HS-27A (cell line): Measurements from ENCODE around the gene TAT.
"Not testable (repeated sequence)": the region's sequence is repeated elsewhere in the genome, so short reads cannot be mapped to it uniquely, and the experiment has no call there.

Experiments used
- DNase-seq: peaks from one replicate; pipeline ENCODE4 v3.0.0-alpha.2; 2012; ENCODE audit warnings: low read depth, missing footprints

Gene TAT

DNA sequence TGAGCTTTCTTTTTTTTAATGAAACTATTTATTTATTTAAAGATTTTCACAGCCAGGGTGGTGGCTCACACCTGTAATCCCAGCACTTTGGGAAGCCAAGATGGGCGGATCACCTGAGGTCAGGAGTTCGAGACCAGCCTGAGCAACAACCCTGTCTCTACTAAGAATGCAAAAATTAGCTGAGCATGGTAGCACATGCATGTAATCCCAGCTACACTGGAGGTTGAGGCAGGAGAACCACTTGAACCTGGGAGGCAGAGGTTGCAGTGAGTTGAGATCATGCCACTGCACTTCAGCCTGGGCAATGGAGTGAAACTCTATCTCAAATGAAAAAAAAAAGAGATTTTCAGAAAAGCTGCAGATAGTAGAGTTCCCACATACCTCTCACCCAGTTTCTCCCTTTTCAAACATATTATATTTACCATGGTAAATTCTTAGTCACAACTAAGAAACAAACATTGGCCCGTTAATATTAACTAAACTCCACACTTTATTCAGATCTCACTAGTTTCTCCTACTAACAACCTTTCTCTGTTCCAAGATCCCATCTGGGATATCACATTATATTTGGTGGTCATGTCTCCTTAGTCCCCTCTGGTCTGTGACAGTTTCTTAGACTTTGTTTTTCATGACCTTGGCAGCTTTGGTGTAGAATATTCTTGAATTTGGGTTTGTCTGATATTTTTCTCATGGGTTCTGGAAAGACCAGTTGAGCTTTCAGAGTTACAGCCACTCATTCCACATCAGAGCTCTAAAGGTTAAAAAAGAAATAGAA is 7.8 kb upstream of the TAT start:
- DNase-seq = no peak

DNA sequence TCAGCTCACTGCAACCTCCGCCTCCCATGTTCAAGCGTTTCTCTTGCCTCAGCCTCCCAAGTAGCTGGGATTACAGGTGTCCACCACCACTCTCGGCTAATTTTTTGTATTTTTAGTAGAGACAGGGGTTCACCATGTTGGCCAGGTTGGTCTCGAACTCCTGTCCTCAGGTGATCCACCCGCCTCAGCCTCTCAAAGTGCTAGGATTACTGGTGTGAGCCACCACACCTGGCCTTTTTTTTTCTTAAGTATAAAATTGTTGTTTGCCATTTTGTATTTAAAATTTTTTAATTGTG is 5.6 kb upstream of the TAT start:
- DNase-seq = not testable (repeated sequence)

DNA sequence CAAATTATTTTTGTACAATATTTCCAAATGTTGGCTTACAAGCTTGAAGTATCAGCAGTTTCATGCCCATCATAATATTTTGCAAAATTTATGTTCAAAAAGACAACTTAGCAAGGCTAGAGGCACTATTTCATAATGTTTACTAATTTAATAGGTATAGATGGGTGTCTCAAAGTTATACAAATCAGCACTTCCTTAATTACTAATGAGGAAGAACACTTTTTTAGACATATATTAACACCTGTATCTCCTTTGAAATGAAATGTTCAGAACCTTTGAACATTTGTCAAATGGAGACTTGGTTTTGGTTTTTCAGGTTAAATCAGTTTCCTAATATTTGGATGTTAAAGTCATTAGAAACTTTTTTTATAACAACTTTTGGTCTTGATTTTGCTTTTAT is 2.2 kb downstream of the TAT start:
- DNase-seq = no peak

DNA sequence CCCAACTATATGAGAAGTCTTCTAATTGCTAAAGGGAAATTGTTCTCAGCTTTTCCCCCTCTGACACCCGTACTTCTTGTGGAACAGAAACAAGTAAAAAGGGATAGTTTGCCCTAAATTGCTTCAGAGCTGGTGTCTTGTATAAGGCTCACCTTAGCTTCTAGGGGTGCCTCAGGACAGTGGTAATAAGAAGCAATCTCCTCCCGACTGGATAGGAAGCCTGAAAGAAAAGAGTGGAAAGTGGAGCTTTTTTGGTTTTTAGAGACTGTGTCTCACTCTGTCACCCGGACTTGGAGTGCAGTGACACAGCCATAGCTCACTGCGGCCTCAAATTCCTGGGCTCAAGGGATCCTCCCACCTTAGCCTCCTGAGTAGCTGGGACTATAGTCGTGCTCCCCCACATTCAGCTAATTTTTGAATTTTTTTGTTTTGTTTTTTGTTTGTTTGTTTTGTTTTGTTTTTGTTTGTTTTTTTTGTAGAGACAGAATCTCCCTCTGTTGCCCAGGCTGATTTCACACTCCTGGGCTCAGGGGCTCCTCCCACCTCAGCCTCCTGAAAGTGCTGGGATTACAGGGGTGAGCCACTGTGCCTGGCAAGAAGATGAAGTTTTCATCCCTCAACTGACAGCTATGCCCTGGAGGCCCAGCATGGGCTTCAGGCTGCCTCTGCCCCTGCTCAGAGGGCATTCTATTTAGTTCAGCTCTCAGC is 3.4 kb downstream of the TAT start:
- no peak for DNase-seq

DNA sequence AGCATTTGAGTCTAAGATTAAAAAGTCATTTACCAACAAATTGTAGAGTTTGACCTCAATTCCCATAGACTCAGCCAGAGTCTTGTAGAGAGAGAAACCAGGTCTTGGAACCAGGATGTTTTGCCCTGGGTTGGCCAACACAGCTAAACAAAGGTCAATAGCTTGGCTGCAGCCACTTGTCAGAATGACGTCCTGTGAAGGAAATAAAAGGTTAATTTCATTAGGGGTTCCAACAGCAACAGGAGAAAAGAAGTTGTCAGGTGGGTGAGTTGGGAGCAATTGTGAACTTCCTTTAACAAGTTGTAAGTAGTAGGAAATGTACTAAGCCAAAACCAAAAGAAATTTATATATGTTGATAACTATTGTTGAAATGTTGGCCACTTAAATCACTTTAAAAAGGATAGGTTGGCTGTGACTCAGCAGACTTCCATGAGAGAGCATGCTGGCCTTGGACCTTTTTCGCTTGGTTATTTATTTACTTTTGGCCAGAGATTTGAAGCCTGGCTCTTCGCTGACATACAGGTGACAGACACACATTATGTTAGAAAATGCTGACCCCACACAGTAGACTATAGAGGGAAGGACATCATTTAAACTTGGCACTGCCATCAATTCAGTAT is 4.3 kb downstream of the TAT start:
- no peak for DNase-seq

DNA sequence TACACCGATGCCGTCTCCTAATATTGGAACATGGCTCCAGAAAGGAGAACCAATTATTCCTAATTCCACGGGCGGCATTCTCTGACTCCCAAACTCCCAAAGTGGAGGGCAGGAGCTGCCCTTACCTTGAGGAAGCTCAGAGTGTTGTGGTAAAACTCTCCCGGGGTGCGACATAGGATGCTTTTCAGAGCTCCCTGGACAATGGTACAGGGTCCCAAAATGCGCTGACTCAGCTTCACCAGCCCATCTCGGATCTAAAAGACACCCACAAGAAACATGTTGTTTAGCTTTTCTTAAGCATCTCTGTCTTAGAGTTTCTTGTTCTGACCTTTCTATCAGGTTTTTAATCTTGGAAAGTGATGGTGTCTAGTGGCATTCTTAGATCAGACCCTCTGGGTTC is 6.7 kb downstream of the TAT start:
- DNase-seq = no peak

DNA sequence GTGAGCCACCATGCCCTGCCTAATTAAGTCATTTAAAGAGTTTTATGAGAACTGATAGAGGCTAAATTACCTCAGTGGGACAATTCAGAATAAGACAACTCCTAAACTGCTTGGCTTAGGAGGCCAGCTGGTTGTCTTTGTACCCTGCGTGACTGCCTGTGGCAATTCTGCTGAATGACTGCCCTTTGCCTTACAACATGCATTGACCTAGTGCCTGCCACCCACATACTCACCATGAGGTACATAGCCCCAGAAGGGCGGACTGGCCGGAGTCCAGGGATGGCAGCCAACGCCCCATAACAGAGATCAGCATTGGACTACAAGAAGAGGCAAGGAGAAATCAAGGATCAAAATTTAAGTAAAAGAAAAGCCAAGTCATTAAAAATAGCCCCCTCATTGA is 7.3 kb downstream of the TAT start:
- no peak for DNase-seq

DNA sequence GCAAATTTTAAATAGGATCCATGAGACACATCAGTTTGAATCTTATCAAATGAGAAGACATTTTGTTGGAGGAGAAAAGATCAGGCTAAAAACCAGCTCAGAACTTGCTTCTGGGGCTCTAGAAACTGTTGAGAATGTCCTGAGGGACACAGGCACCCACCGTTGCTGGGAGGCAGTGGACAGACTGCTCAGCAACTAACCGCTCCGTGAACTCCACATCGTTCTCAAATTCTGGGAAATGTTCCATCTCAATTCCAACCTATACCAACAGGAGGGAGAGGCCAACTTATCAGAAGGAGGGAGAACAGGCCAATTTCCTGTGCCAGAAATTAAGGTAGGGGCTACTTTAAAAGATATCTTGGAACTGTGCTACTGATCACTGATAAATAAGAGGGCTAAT is 8.3 kb downstream of the TAT start:
- DNase-seq = no peak

DNA sequence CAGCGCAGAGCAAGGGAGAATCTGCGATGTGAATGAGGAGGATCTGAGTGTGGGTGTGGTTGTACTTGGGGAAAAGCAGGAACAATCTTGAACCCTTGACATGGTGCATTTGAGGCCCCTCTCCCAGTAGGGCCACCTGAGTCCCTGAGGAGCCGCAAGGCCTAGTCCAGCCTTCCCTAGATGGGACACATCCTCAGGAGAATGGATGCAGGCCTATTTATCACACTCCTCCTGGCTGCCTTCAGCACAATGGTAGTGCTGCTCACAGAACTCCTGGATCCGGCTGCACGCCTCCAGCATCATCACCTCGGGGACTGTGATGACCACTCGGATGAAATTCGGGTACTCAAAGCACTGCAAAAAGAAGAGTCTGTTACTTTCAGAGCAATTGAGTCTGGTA is 9.0 kb downstream of the TAT start:
- no peak for DNase-seq

DNA sequence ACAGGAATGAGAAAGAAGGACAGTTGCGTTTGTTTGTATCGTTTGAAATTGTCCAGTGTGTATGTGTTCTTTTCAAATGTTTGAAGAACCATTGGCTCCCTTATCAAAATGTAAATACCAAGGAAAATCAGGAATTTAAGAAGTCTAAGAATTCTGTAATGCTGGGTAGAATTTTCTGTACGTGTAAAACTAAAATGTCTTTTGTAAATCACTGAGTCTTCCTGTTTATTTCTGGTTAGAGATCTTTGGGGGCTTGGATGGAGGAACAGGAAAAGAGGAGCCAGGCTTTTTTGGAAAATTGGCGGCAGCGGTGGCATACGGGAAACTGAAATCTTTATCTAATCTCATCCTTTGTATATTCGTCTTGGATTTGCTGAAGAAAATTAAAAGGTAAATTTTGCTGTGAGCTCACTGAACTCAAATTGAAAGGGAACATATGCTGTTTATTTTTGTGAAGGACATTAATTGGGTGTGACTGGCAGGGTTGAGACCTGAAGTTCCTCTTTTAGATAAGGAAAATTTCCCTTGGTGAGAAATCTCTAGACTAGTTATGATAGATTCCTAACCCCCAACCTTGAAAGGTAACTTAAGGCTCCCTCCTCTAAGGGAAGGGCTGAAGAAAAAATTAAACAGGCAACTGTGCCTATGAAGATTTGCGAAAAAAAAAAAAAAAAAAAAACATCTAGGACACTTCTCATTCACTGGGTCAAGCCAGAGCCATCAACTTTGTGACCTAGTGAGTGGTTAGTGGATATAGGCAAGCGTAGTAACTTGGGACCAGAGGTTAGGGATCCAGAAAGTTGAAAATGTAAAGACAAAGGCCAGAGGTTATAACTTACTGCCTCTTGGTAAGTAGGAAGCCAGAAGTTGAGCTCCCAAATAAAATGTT is 10.8 kb downstream of the TAT start:
- no peak for DNase-seq

DNA sequence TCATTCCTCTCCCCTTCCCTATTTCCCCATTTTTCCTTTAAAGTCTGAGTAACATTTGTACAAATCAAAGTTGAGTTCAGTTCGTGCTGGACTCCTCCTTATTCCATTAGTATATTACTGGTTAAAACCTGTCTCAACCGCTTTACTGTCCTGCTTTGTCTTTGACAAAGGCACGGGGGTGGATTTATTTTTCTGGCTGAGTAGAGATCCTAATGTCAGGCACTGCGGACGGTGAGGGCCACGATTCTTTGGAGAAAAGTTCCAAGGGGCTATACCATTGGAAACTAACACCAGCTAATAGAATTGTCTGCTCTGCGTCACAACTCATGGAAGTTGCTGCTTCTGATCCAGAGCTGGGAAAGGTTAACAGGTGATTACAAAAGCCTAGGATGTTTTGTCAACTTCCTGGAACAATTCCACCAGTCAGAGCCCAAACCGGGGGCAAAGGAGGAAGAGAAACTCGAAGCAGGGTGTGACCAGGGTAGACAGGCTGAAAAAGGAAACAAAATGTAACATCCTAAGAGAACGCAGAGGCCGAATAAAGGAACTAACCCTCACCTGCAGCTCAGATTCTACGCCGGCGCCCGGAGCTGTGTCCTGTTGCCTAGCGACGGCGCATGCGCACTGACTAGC is 12.4 kb downstream of the TAT start:
- no peak for DNase-seq

DNA sequence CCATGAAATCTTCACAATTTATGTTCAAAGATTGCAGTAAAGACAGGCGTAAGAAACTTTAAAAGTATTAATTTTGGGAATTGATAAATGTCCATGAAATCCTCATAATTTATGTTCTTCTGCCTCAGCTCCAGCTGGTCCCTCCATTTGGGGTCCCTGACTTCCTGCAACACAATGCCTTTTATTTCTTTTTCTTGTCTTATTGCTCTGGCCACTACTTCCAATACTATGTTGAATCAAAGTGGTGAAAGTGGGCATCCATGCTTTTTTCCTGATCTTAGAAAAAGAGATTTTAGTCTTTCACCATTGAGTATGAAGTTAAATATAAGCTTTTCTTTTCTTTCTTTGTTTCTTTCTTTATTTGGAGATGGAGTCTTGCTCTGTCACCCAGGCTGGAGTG is 14.3 kb downstream of the TAT start:
- no peak for DNase-seq

DNA sequence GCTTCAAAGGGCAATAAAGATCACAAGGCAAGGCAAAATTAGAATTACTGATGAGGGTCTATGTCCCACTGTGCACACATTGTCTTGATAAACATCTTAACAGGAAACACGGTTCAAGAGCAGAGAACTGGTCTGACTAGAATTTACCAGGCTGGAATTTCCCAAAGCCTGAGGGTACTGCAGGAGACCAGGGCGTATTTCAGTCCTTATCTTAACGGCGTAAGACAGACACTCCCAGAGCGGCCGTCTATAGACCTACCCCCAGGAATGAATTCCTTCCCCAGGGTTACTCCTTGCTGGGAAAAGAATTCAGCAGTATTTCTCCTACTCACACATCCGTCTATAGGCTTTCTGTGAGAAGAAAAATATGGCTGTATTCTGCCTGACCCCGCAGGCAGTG is 15.0 kb downstream of the TAT start:
- DNase-seq = not testable (repeated sequence)

DNA sequence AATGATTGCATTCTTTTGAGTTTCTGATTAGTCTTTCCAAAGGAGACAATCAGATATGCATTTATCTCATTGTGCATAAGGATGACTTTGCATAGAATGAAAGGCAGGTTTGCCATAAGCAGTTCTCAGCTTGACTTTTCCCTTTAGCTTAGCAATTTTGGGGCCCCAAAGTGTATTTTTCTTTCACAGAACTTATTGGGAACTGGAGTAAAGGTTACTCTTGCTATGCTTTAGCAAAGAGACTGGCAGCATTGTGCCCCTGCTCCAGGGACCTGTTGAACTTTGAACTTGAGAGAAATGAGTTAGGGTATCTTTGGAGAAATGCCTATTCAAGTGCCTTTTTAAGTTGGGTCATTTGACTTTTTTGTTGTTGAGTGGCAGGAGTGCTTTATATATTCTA is 17.0 kb downstream of the TAT start:
- DNase-seq = no peak

DNA sequence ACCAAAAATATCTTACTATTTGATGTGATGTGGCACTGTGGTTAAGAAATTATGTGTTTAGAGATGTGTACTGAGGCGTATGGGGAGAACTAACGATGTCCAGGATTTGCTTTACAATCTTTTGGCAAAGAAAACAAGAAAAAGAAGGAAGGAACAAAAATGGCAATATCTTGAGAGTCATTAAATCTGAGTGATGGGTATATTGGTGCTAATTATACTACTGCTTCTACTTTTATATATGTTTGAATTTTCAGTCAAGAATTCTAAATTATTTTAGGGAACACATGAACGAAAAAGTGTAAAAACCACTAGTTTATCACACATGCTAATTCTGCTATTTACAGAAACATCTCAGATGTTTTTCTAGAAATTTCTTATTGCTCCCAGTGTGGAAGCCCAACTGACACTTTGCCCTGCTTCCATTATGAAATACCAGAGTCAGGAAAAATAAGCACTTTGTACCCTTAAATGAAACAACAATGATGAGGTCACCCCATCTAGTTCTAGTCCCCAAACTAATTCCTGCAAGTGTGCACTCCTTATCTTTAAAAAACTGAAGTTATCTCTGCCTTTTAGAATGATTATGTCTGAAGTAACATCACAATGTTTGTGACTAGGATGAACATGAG is 18.8 kb downstream of the TAT start:
- no peak for DNase-seq

DNA sequence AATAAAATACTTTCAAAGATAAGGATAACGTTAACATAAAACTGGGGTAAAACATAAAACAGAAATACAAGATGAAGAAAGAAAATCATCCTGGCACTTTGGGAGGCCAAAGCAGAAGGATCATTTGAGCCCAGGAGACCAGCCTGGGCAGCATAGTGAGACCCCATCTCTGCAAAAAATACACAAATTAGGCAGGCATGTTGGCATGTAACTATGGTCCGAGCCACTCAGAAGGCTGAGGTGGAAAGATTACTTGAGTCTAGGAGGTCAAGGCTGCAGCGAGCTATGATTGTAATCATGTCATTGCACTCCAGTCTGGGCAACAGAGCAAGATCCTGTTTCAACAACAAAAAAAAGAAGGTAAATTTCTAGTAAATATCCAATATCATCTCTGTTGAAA is 19.6 kb downstream of the TAT start:
- no peak for DNase-seq

DNA sequence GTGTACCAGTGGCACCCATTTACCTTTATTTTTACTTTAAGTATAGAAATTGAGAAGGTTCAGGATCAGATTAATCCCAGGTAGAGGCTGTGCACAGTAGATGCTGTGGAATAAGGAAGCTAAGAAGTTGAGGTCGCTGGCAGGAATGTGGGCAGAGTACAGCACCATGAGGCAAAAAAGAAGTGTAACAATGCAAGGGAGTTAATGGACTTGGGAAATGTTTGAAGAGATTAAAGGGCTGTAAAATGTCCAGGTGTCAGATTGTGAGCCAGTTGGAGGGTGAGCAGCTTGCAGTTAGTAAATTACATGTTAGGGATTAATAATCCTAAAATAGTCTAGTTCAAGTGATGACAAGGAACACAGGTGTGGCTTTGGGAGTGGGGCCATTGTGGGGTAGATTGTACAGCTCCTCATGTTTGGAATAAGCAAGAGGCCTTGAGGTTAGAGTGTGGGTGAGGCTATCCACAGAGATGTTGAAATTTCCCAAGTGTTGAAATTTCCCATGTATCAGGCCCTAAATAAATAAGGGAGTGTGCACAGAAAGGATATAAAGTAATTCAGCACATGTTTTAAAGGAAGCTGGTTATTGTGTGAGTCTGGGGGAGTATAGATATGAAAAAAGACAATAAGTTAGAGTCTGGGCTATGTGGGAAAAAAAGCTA is 21.5 kb downstream of the TAT start:
- no peak for DNase-seq

DNA sequence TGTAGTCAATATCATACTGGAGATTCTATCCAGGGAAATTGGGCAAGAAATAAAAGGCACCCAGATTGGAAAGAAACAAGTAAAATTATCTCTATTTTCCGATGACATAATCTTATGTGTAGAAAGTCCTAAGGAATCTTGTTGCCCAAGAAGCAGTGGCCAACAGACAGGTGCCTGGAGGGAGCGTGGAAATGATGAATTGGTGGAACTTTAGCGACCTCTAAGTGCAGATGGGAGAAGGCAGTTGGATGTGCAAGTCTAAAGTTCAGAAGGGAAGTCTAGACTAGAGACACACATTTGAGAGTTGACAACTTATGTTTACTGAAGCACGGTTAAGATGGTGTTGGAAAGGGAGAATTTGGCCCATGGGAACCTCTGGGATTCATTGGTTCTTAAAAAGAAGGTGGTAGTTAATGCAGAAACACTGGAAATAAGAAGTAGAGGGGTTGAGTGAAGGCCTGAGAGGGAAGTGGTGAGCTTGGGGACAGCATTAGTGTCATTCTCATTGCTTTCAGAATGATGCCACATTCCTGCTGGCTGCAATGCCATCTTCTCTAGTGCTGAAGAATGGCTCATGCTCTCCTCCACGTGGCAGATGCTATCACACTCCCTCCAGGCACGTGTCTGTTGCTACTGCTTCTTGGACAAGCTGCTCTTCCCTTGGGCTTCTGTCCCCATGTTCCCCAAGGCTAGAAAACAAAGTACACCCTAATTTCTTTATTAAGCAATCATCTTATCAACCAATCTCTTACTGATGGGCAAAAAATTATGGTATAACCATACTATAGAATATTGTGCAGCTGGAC is 24.0 kb downstream of the TAT start:
- no peak for DNase-seq

DNA sequence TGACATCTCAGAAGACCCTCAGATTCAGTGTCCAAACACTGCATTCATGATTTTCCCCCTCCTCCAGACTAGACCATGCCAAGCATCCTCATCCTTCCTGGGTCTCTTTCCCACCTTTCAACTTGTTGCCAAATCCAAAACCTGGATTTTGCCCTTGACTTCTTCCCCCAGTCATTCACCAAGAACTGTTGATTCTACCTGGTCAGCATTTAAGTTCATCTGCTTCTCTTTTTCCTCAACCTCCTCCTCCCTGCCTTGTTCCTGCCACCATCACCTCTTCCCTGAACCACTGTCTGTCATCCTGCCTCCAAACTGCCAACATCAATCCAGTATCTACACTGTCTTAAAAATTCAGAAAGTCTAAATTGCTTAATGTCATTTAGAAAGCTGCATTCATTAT is 29.7 kb downstream of the TAT start:
- DNase-seq = no peak

DNA sequence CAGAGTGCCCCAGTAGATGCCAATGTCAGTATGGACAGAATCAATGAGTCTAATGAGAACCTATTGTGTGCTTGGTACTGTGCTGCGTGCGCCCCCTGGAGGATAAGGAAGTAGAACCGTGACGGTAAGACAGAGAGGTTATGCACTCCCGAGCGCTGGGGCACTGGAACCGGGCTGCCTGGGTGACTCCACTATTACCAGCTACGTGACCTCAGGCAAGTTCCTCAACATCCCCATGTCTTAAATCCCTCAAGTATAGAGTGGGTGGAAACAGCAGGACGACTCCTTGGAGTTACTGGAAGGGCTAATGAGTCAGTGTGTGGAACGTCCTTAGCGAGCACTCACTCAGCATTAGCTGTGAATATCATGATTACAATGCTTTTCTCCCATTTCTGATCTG is 34.5 kb downstream of the TAT start:
- DNase-seq = no peak
